ENCODE measurements around the gene USP38.
"Not testable (repeated sequence)": the region's sequence is repeated elsewhere in the genome, so short reads cannot be mapped to it uniquely, and the experiment has no call there.

Gene USP38

DNA sequence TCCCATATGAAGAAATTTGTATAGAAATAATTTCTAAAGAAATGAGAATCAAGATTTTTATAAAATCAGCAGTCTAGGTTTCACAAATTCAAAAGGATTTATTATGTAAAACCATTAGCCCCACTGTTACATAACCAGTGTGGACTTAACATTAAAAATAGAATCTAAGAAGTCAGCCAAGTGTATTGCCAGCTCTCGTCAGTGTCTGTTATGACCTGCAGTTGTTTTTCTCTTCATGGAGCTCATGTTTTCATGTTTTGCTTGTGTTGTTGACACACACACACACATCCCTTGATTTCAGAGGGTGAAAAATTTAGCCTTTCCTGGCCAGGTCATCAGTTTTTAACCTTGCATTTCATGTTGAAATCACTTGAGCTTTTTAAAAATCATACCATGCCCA, 39.5 kb downstream of the USP38 start:
- DNase-seq, result no peak

- no peak for DNase-seq
Measured at GRCh38 chr4:143225167-143225566, 40.5 kb downstream of the USP38 start.

- DNase-seq, result no peak
Measured at GRCh38 chr4:143230683-143231082, 46.0 kb downstream of the USP38 start.

DNA sequence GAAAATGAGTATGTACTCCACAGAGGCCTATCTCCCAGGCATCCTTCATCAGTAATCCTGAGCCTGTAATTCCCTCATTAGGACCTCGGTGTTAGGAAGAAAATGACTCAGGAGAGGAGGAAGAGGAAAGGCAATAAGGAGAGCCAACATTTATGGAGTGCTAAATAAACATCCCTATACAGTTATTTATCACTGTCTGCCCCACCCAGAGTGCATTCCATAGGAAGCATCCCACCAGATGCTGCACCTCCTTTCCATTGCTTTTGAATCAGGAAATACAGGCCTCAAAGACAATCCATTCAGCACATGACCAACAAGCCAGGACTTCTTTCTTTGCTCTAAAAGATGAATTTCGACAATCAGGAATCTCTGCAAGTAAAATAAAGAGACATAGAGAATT, 47.6 kb downstream of the USP38 start:
- DNase-seq, result no peak

DNA sequence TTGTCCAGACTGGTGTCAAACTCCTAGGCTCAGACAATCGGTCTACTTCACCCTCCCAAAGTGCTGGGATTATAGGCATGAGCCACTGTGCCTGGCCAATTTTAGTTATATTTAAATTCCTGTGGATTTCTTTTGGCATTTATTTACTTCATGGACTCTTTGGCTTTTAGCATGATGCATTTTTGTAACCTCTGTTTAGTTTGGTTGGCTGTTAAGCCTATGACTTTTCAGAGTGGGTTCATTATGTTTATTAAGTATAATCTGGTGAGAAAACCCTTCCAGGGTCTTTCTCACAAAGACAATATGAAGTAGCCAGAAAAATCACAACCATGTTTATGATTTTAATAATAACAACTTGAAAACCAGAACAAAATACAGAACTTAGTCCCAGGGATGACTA, 49.4 kb downstream of the USP38 start:
- DNase-seq, result no peak

DNA sequence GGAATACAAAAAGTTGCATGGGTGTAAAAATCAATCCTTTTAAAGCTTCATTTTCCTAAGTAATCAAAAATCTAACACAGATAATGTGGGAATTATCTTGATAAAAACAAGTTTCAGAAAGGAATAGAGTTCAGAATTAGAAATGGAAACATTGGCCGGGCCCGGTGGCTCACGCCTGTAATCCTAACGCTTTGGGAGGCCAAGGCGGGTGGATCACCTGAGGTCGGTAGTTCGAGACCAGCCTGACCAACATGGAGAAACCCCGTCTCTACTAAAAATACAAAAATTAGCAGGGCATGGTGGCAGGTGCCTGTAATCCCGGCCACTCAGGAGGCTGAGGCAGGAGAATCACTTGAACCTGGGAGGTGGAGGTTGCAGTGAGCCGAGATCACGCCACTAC, 52.5 kb downstream of the USP38 start:
- DNase-seq, result not testable (repeated sequence)

DNA sequence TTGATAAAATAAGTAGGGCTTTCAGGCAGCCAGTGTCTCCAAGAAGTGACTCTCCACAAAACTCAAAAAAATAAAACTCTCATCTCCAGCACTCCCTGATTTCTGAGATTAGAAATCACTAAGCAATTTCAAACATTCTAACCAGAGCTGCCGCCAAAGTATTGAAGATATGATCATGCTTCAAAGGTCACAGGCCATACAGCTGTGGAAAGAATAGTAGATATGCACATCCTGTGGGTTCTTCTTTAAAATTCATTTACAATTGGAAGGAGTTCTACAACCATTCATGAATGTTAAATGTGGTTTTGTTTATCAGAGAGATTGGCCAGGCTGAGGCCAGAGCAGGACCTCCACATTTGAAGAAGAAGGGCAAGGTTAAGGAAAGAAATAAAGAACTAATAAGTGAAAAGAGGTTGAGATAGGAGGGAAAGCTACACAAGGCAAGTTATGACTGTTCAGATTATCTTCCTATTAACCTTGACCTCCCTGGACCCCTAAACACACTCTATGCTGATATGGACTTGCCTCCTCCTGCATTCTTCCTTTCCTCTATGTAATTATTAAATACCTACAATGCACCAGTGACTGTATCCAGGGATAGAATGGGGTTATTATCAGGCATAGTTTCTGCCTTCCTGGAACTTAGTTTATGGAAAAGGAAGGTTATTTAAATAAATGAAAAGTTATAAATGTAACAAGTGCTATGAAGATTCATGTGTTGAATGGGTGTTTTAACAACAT, 56.4 kb downstream of the USP38 start:
- DNase-seq, result no peak

- no peak for DNase-seq
Measured at GRCh38 chr4:143241892-143242291, 57.2 kb downstream of the USP38 start.

DNA sequence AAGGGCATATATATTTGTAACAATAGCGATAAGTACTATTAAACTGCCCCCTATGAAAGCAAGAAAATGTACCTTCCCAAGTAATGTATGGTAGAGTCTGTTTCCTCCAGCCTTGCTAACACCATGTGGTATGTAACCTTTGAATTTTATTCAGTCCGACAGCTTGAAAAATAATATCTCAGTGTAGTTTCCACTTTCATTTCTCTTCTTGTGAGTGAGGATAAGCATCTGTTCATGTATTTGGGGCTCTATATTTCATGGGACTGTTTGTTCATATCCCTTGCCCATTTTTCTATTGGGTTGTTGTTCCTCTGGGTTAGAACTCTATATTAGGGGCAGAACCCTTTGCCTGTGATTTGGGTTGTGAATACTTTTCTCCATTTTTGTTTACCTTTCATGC, 58.3 kb downstream of the USP38 start:
- no peak for DNase-seq

DNA sequence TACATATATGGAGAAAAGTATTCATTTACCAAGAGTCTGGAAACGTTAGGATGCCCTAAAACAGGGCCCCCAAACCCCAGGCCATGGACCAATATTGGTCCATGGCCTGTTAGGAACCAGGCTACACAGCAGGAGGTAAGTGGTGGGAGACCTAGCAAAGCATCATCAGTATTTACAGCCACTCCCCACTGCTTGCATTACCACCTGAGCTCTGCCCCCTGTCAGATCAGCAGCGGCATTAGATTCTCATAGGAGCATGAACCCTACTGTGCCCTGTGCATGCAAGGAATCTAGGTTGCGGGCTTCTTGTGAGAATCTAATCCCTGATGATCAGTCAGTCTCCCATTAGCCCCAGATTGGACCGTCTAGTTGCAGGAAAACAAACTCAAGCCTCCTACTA, 62.3 kb downstream of the USP38 start:
- DNase-seq, result no peak

GRCh38 chr4:143247866-143248265, 63.1 kb downstream of the USP38 start:
- no peak for DNase-seq

DNA sequence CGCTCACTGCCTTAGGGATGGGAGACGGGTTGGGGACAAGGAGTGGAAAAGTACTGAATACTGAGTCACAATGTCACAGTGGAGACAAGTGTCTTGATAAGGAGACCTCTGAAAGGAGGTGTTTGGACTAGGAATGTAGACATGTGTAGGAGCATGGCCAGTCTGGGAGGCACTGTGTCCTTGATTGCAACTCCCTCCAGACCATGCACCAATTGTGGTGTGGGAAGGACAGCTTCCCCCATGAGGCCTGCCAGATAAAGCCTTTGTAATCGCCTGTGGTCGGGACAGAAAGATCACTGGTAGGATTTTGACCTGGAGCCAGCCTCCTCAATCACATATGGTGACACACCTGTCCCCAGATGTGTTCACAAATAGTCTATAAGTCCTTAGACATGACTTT, 64.1 kb downstream of the USP38 start:
- no peak for DNase-seq

DNA sequence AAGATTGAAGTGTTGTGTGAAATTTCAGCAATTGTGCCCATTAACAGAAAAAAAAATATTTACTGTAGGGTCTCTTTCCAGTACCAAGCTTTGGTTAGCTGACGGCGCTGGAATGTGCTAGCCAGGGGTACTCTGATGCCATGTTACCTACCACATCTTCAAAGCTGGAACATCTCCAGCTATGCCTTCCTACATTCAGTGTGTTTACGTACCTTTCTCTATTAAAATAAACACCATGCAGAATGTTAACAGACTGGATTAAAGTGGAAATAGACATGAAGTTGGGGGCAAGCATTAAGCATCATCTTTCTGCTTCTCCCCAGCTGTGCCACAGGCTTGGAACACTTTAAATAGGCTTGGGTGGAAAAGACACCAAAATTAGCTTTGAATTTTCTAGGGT, 65.9 kb downstream of the USP38 start:
- DNase-seq, result no peak

- DNase-seq, result no peak
Measured at GRCh38 chr4:143251348-143251747, 66.6 kb downstream of the USP38 start.

DNA sequence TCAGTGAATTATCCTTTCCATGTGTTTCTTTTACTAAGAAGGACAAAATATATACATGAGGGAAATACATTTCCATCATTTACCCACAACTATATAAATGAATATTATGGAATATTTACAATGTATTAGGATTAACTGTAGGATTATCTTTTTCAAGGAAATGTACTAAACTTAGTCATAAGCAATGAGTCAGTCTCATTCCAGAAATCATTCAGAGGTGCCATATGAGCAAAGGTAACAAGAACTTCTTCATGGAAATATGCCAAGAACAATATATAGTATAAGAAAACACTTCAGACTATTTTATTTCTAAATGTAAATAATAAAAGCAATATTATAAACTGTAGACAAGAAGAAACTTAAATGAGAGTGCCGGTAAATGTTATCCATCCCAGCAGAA, 67.1 kb downstream of the USP38 start:
- DNase-seq, result no peak

DNA sequence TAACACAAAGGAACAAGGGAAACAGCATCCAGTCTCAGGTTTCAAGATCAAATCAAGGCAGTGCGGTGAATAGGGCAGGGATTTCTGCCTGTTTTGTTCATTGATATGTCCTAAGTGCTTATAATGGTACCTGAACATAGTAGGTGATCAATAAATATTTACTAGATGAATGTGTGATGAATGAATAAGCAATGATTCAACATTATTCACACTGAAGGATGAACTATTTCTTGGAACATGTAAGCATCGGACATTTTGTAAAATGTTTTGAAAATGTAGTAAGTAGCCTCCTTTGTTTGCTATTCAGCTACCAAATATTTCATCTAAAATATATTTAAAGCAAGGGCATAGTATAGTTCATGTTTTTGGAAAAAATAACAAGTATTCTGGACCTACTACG, 67.8 kb downstream of the USP38 start:
- DNase-seq, result no peak

GRCh38 chr4:143253166-143253565, 68.4 kb downstream of the USP38 start:
- DNase-seq, result no peak

DNA sequence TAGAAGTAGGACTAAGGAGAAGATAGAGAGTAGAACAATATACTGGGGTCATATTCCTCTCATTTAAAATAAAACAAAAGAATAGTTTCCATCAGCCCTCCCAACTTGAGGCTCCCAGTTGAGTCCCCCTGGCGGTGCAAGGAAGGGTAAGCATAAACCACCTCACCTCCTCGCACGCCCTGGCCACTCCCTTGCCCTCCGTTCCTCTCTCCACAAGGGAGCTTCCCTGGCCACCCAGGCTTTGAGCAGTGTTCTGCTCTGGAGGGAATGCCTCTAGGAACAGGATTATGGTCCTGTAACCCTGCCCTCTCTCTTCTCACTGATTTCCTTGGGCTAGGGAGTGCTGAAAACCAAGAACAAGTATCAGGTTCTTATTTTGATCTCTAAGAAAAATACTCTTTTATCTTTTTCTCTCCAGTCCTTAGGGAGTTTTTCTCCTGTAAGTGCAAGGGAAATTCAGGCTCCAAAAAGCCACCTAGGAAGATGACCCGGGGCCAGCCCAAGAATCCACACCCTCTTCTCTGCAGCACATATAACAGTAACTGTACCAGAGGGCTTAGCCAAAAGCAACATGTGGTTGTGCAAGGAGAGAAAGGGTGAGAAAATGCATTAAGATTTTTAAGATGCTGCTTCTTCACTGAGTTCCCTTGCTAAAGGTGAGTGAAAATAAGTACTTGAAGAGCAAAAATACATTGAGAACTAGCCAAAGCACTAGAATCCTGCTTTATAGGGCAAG, 69.9 kb downstream of the USP38 start:
- no peak for DNase-seq

GRCh38 chr4:143256456-143256855, 71.7 kb downstream of the USP38 start:
- no peak for DNase-seq

DNA sequence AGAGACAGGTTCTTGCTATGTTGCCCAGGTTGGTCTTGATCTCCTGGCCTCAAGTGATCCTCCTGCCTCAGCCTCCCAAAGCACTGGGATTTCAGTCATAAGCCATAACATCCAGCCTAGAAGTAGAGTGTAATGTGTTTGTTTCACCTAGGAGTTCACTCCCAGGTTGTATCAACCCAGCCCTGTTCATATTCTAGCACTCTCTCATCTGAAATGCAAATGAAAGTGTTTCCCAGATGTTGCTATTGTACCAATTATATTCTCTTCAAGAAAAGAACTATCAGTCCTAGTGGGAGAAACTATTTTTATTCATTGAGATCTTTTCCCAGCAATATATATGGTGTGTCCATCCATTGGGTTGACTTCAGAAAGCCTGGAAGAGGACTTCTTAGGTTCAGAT, 72.6 kb downstream of the USP38 start:
- no peak for DNase-seq

- DNase-seq, result no peak
Measured at GRCh38 chr4:143260750-143261149, 76.0 kb downstream of the USP38 start.

GRCh38 chr4:143262838-143263237, 78.1 kb downstream of the USP38 start:
- DNase-seq, result no peak

GRCh38 chr4:143267690-143268089, 83.0 kb downstream of the USP38 start:
- not testable (repeated sequence) for DNase-seq

DNA sequence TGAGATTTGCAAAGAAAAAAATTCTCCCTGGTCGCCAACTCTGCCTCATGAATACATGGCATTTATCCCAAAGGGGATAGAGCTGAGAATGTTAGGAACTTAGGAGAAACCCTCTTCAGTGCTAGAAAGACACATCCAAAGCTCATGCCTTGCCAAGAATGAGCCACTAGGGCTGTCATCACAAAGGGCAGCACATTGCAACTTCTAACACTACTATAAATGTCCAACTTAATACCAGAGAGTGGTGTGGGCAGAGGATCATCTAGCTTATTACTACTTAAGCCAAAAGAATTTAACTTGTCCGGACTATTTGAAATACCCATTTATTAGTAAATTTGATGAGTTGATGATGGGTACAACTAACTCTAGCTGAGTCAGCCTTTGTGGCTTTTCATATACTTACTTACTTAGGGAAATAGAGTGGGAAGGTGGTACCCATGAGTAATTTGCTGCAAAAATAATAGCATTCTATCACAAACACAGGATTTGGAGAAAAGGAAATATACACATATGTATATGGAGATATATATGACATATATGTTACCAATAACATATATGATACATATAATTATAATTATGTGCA, 85.6 kb downstream of the USP38 start:
- DNase-seq, result no peak

Data from NCI-H2029 (cell line).